HFFc6 (cell line): ENCODE results near the gene RNPEP. TPM values are rescaled to one million over a fixed set of nuclear protein-coding genes. Genes with fewer than 3 reads are reported as not detected.
"Not testable (repeated sequence)": the region's sequence is repeated elsewhere in the genome, so short reads cannot be mapped to it uniquely, and the experiment has no call there.

Experiments used
- DNase-seq: peaks from one replicate; pipeline ENCODE4 v3.0.0-alpha.2; 2018
- H3K27ac Mint-ChIP-seq: 2 replicates; pipeline ENCODE4 v1.8.0; 2020; ENCODE audit warnings: mild to moderate bottlenecking, mixed read lengths
- H3K27me3 Mint-ChIP-seq: 2 replicates; pipeline ENCODE4 v1.8.0; 2021; ENCODE audit warnings: mild to moderate bottlenecking, moderate library complexity, mixed read lengths; ENCODE audit not compliant: insufficient read depth
- H3K36me3 Mint-ChIP-seq: 2 replicates; pipeline ENCODE4 v1.8.0; 2021; ENCODE audit warnings: low read depth, mixed read lengths
- H3K4me1 Mint-ChIP-seq: 2 replicates; pipeline ENCODE4 v1.8.0; 2020; ENCODE audit warnings: low read depth, mixed read lengths
- H3K4me3 Mint-ChIP-seq: 2 replicates; pipeline ENCODE4 v1.8.0; 2020; ENCODE audit warnings: mild to moderate bottlenecking, moderate library complexity, mixed read lengths
- H3K9me3 Mint-ChIP-seq: 2 replicates; pipeline ENCODE4 v1.8.0; 2020; ENCODE audit warnings: mild to moderate bottlenecking, mixed read lengths
- total RNA-seq, 6 experiments: library from RNA; stranded (reverse); fragmentation: NEBNext Ultra II Directional; extraction: Animal tissue kit (Norgen Biotek cat#: 25700); gene quantifications; 2 replicates in 1 of 6; 3 replicates in 5 of 6; pipeline ENCODE4 v1.2.3, GENCODE V29; 2021
- TF ChIP-seq, protein P1 (sequence below): fragments of 200-600 bp; sonication (generic); IDR thresholded peaks from 2 replicates; pipeline ENCODE4 v1.5.0; 2021; ENCODE audit warnings: antibody characterized with exemption, mild to moderate bottlenecking

Gene RNPEP
- total RNA-seq, 6 experiments from 2014 or later: 66.6 to 82.5 (median 76.4) TPM

- no peak overlapping the region for H3K4me3 Mint-ChIP-seq
- no peaks in the 10 kb centered on the region for H3K36me3 Mint-ChIP-seq
- no peaks in the 10 kb centered on the region for H3K9me3 Mint-ChIP-seq
- no peak for DNase-seq
- no peak overlapping the region for H3K27ac Mint-ChIP-seq
- TF ChIP-seq, protein P1, sequence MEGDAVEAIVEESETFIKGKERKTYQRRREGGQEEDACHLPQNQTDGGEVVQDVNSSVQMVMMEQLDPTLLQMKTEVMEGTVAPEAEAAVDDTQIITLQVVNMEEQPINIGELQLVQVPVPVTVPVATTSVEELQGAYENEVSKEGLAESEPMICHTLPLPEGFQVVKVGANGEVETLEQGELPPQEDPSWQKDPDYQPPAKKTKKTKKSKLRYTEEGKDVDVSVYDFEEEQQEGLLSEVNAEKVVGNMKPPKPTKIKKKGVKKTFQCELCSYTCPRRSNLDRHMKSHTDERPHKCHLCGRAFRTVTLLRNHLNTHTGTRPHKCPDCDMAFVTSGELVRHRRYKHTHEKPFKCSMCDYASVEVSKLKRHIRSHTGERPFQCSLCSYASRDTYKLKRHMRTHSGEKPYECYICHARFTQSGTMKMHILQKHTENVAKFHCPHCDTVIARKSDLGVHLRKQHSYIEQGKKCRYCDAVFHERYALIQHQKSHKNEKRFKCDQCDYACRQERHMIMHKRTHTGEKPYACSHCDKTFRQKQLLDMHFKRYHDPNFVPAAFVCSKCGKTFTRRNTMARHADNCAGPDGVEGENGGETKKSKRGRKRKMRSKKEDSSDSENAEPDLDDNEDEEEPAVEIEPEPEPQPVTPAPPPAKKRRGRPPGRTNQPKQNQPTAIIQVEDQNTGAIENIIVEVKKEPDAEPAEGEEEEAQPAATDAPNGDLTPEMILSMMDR: no peak
- peaks cover 33% of the 10 kb centered on the region for H3K27me3 Mint-ChIP-seq
- H3K4me1 Mint-ChIP-seq: peaks cover 14% of the 10 kb centered on the region
Measured at GRCh38 chr1:202046227-202046626, 63.8 kb downstream of the RNPEP start.

- H3K27me3 Mint-ChIP-seq: peaks cover 29% of the 10 kb centered on the region
- H3K9me3 Mint-ChIP-seq: no peaks in the 10 kb centered on the region
- TF ChIP-seq, protein P1: no peak
- no peaks in the 10 kb centered on the region for H3K36me3 Mint-ChIP-seq
- DNase-seq: peak; percentile 8
- no peak overlapping the region for H3K4me3 Mint-ChIP-seq
- H3K4me1 Mint-ChIP-seq: peaks cover 14% of the 10 kb centered on the region
- H3K27ac Mint-ChIP-seq: no peak overlapping the region
Measured at GRCh38 chr1:202046748-202047708, 64.6 kb downstream of the RNPEP start.

- DNase-seq: no peak
- TF ChIP-seq, protein P1: no peak
- H3K9me3 Mint-ChIP-seq: no peaks in the 10 kb centered on the region
- peaks cover 21% of the 10 kb centered on the region for H3K27me3 Mint-ChIP-seq
- no peak overlapping the region for H3K4me3 Mint-ChIP-seq
- peaks cover 14% of the 10 kb centered on the region for H3K4me1 Mint-ChIP-seq
- H3K27ac Mint-ChIP-seq: no peak overlapping the region
- H3K36me3 Mint-ChIP-seq: no peaks in the 10 kb centered on the region
Measured at GRCh38 chr1:202047977-202048376, 65.5 kb downstream of the RNPEP start.

DNA sequence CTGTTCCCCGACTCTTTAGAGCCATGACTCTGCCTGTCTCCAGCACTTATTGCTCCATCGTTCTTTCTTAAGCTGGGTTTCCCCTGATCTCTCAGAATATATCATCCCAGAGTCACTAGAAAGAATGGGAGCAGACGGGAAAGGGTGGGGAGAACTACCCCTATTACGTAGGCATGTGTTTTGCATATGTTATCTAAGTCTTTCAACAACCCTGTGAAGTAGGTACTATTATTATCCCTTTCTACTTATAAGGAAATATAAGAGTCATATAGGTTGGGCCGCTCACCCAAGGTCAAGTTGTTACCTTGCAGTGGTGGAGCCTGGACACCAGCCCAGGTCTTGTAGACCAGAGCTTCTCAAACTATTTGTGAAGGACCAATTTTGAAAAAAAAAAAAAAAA, 66.7 kb downstream of the RNPEP start:
- no peak overlapping the region for H3K27ac Mint-ChIP-seq
- no peak for DNase-seq
- no peaks in the 10 kb centered on the region for H3K36me3 Mint-ChIP-seq
- peaks cover 23% of the 10 kb centered on the region for H3K27me3 Mint-ChIP-seq
- H3K4me3 Mint-ChIP-seq: no peak overlapping the region
- peaks cover 14% of the 10 kb centered on the region for H3K4me1 Mint-ChIP-seq
- TF ChIP-seq, protein P1: no peak
- no peaks in the 10 kb centered on the region for H3K9me3 Mint-ChIP-seq

GRCh38 chr1:202054094-202054493, 71.6 kb downstream of the RNPEP start:
- no peak overlapping the region for H3K4me3 Mint-ChIP-seq
- TF ChIP-seq, protein P1: no peak
- DNase-seq: no peak
- H3K36me3 Mint-ChIP-seq: no peaks in the 10 kb centered on the region
- peaks cover 13% of the 10 kb centered on the region for H3K4me1 Mint-ChIP-seq
- H3K27ac Mint-ChIP-seq: no peak overlapping the region
- no peaks in the 10 kb centered on the region for H3K9me3 Mint-ChIP-seq
- H3K27me3 Mint-ChIP-seq: peaks cover 22% of the 10 kb centered on the region

DNA sequence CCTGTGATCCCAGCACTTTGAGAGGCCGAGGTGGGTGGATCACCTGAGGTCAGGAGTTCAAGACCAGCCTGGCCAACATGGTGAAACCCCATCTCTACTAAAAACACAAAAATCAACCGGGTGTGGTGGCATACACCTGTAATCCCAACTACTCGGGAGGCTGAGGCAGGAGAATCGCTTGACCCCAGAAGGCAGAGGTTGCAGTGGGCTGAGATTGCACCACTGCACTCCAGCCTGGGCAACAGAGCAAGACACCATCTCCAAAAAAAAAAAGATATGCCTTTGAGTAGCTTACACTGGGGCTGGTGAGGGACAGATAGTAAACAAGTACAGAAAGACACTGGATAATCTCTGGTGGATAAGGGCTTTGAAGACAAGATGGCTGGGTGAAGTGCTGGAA, 72.2 kb downstream of the RNPEP start:
- peaks cover 13% of the 10 kb centered on the region for H3K4me1 Mint-ChIP-seq
- not testable (repeated sequence) for H3K27ac Mint-ChIP-seq

More for the DNA sequence above, 72.2 kb downstream of the RNPEP start:
- DNase-seq, H3K9me3 Mint-ChIP-seq, H3K36me3 Mint-ChIP-seq, H3K4me3 Mint-ChIP-seq: not testable (repeated sequence)
- H3K27me3 Mint-ChIP-seq: peaks cover 21% of the 10 kb centered on the region
